IMR-90 (cell line): ENCODE data around the gene CACNA2D3.

Experiments
- BHLHE40 ChIP-seq: fragments of 150-350 bp; IDR thresholded peaks from 2 replicates; pipeline ENCODE4 v1.6.1; 2016; ENCODE audit warnings: mild to moderate bottlenecking, low read depth, low read length
- CEBPB ChIP-seq: IDR thresholded peaks from 2 replicates; pipeline ENCODE4 v1.6.1; 2012; ENCODE audit warnings: low read depth, low read length, improper control_type of control experiment
- FOS ChIP-seq: fragments of 150-350 bp; IDR thresholded peaks from 2 replicates; pipeline ENCODE4 v1.6.1; 2016; ENCODE audit warnings: low read depth, low read length
- MAZ ChIP-seq: IDR thresholded peaks from 2 replicates; pipeline ENCODE4 v1.6.1; 2012; ENCODE audit warnings: low read depth, mild to moderate bottlenecking, low read length, improper control_type of control experiment, moderate library complexity, borderline replicate concordance
- MXI1 ChIP-seq: IDR thresholded peaks from 2 replicates; pipeline ENCODE4 v1.6.1; 2012; ENCODE audit warnings: low read depth, mild to moderate bottlenecking, low read length, moderate library complexity, borderline replicate concordance
- NFE2L2 ChIP-seq: fragments of 150-350 bp; IDR thresholded peaks from 2 replicates; pipeline ENCODE4 v1.6.1; 2016; ENCODE audit warnings: low read depth, mild to moderate bottlenecking, low read length
- POLR2A ChIP-seq: IDR thresholded peaks from 2 replicates; pipeline ENCODE4 v1.6.1; 2012; ENCODE audit warnings: mild to moderate bottlenecking, low read depth, low read length
- RAD21 ChIP-seq: IDR thresholded peaks from 2 replicates; pipeline ENCODE4 v1.6.1; 2012; ENCODE audit warnings: low read length, improper control_type of control experiment
- RCOR1 ChIP-seq: IDR thresholded peaks from 2 replicates; pipeline ENCODE4 v1.6.1; 2012; ENCODE audit warnings: mild to moderate bottlenecking, low read length, improper control_type of control experiment; ENCODE audit not compliant: insufficient replicate concordance
- RFX5 ChIP-seq: IDR thresholded peaks from 2 replicates; pipeline ENCODE4 v1.8.0; 2012; ENCODE audit warnings: low read depth, mild to moderate bottlenecking, low read length, moderate library complexity
- SMC3 ChIP-seq: fragments of 150-350 bp; IDR thresholded peaks from 2 replicates; pipeline ENCODE4 v1.6.1; 2016; ENCODE audit warnings: low read depth, mild to moderate bottlenecking, antibody characterized with exemption, low read length, moderate library complexity
- TF ChIP-seq, protein P1 (sequence below): conservative IDR thresholded peaks from 2 replicates; pipeline ENCODE4 v1.5.1; 2012; ENCODE audit warnings: mild to moderate bottlenecking, low read depth, low read length, improper control_type of control experiment
- TF ChIP-seq, protein P2 (sequence below): fragments of 150-350 bp; IDR thresholded peaks from 2 replicates; pipeline ENCODE4 v1.6.1; 2016; ENCODE audit warnings: low read depth, mild to moderate bottlenecking, low read length, moderate library complexity, borderline replicate concordance
- TF ChIP-seq, protein P3 (sequence below): fragments of 150-350 bp; IDR thresholded peaks from 2 replicates; pipeline ENCODE4 v1.6.1; 2017; ENCODE audit warnings: mild to moderate bottlenecking, antibody characterized with exemption, low read length, low read depth

DNA sequence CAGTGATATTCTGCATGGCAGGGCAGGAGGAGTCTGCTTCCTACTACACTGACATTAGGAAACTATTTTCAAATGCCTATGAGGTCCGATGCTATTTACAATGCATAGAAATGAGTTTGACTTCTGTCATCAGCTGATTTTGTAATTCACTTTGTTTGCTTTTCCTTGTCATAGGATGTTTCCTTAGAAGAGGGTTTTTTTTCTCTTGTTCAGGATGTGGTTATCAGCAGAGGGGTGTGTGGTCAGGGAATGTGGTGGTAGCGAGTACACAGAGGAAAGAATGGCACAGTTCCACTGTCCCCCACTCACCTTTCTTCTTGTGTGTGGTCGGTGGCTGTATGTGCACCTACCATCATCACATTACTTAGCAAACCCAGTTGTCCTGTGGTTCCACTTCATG lies 574.0 kb downstream of the CACNA2D3 start:
- TF ChIP-seq, protein P1, sequence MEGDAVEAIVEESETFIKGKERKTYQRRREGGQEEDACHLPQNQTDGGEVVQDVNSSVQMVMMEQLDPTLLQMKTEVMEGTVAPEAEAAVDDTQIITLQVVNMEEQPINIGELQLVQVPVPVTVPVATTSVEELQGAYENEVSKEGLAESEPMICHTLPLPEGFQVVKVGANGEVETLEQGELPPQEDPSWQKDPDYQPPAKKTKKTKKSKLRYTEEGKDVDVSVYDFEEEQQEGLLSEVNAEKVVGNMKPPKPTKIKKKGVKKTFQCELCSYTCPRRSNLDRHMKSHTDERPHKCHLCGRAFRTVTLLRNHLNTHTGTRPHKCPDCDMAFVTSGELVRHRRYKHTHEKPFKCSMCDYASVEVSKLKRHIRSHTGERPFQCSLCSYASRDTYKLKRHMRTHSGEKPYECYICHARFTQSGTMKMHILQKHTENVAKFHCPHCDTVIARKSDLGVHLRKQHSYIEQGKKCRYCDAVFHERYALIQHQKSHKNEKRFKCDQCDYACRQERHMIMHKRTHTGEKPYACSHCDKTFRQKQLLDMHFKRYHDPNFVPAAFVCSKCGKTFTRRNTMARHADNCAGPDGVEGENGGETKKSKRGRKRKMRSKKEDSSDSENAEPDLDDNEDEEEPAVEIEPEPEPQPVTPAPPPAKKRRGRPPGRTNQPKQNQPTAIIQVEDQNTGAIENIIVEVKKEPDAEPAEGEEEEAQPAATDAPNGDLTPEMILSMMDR, result no peak
- TF ChIP-seq POLR2A, result no peak
- TF ChIP-seq, protein P2, sequence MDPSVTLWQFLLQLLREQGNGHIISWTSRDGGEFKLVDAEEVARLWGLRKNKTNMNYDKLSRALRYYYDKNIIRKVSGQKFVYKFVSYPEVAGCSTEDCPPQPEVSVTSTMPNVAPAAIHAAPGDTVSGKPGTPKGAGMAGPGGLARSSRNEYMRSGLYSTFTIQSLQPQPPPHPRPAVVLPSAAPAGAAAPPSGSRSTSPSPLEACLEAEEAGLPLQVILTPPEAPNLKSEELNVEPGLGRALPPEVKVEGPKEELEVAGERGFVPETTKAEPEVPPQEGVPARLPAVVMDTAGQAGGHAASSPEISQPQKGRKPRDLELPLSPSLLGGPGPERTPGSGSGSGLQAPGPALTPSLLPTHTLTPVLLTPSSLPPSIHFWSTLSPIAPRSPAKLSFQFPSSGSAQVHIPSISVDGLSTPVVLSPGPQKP, result no peak
- TF ChIP-seq BHLHE40, result no peak
- TF ChIP-seq RAD21, result no peak
- no peak for TF ChIP-seq CEBPB
- TF ChIP-seq, protein P3, sequence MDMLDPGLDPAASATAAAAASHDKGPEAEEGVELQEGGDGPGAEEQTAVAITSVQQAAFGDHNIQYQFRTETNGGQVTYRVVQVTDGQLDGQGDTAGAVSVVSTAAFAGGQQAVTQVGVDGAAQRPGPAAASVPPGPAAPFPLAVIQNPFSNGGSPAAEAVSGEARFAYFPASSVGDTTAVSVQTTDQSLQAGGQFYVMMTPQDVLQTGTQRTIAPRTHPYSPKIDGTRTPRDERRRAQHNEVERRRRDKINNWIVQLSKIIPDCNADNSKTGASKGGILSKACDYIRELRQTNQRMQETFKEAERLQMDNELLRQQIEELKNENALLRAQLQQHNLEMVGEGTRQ, result no peak
- no peak for TF ChIP-seq RFX5
- TF ChIP-seq NFE2L2, result no peak
- no peak for TF ChIP-seq RCOR1
- TF ChIP-seq FOS, result no peak
- TF ChIP-seq MXI1, result no peak
- no peak for TF ChIP-seq MAZ
- TF ChIP-seq SMC3, result no peak
